GM19351 (cell line): Measurements from ENCODE around the gene IL10RA.

Experiments used
- ATAC-seq: cut with Tn5 transposase; IDR thresholded peaks from one replicate; pipeline ENCODE4 v1.9.1; 2021; ENCODE audit warnings: mild to moderate bottlenecking, moderate library complexity; ENCODE audit not compliant: unreplicated experiment

The IL10RA gene

GRCh38 chr11:118042796-118043195 is 56.6 kb downstream of the IL10RA start:
- ATAC-seq, result no peak

GRCh38 chr11:118045191-118045590 is 59.0 kb downstream of the IL10RA start:
- no peak for ATAC-seq

GRCh38 chr11:118046051-118046963 is 60.1 kb downstream of the IL10RA start:
- no peak for ATAC-seq

- ATAC-seq, result no peak
Measured at GRCh38 chr11:118046964-118047700, 60.9 kb downstream of the IL10RA start.

GRCh38 chr11:118047749-118048148 is 61.6 kb downstream of the IL10RA start:
- no peak for ATAC-seq

- no peak for ATAC-seq
Measured at GRCh38 chr11:118048472-118049370, 62.5 kb downstream of the IL10RA start.

GRCh38 chr11:118049771-118050170 is 63.6 kb downstream of the IL10RA start:
- no peak for ATAC-seq

GRCh38 chr11:118050208-118050891 is 64.2 kb downstream of the IL10RA start:
- no peak for ATAC-seq
